ENCODE results near the gene LAIR1.
"Not testable (repeated sequence)": the region's sequence is repeated elsewhere in the genome, so short reads cannot be mapped to it uniquely, and the experiment has no call there.

Gene LAIR1, protein sequence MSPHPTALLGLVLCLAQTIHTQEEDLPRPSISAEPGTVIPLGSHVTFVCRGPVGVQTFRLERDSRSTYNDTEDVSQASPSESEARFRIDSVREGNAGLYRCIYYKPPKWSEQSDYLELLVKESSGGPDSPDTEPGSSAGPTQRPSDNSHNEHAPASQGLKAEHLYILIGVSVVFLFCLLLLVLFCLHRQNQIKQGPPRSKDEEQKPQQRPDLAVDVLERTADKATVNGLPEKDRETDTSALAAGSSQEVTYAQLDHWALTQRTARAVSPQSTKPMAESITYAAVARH

DNA sequence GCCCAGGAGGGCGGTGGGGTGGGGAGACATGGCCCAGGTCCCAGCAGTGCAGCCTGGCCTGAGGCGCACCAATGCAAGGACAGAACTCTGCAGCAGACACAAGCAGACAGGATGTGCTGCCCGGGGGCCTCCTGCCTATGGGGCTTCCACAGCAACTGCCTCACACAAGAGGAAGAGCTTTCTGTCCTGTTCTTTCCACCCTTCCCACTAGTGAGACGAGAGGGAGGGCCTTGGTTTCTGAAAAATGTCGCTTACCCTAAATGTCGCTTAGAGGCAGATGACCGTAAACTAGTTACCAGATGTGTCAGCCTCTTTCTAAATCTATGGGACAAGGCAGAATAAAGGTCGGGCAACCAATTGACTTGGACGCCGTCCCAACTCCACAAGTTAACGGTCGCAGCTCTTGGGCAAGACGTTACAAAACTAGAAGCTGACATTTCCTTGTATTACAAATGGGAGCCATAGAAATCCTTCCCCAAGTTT lies at the start of gene LAIR1:
LAIR1 (minus strand) TSS at position 157 of the 483 bp plus-strand sequence; CDS start at position 30, 127 bp downstream.
- DNase-seq: no peak

- no peak for DNase-seq
These were observed 49.4 kb upstream of the LAIR1 start for GRCh38 chr19:54414156-54414555.

GRCh38 chr19:54412877-54413276 lies 48.1 kb upstream of the LAIR1 start:
- no peak for DNase-seq

GRCh38 chr19:54411033-54411432 lies 46.3 kb upstream of the LAIR1 start:
- DNase-seq: no peak

GRCh38 chr19:54408456-54409026 lies 43.8 kb upstream of the LAIR1 start:
- no peak for DNase-seq

DNA sequence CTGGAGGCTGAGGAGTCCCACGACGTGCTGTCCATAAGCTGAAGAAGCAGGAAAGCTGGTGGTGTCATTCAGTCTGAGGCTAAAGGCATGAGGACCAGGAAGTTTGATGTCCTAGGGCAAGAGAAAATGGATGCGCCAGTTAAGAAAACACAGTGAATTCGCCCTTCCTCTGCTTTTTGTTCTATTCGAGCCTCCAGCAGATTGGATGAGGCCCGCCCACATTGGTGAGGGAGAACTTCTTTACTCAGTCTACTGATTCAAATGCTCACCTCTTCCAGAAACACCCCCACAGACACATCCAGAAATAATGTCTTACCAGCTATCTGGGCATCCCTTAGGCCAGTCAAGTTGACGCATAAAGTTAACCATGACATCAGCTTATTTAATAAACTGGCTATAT lies 43.0 kb upstream of the LAIR1 start:
- DNase-seq: no peak

DNA sequence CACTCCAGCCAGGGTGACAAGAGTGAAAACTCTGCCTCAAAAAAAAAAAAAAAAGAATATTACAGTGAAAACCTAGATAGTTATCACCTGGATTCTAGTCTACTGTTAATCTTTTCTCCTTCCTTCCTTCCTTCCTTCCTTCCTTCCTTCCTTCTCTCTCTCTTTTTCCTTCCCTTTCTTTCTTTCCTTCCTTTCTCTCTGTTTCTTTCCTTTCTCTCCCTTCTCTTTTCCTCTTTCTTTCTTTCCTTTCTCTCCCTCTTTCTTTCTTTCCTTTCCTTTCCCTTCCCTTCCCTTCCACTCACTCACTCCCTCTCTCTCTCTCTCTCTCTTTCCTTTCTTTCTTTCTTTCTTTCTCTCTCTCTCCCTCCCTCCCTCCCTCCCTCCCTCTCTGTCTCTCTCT lies 40.9 kb upstream of the LAIR1 start:
- DNase-seq: no peak

- DNase-seq: no peak
These were observed 38.3 kb upstream of the LAIR1 start for GRCh38 chr19:54403054-54403453.

- no peak for DNase-seq
These were observed 36.2 kb upstream of the LAIR1 start for GRCh38 chr19:54400913-54401312.

DNA sequence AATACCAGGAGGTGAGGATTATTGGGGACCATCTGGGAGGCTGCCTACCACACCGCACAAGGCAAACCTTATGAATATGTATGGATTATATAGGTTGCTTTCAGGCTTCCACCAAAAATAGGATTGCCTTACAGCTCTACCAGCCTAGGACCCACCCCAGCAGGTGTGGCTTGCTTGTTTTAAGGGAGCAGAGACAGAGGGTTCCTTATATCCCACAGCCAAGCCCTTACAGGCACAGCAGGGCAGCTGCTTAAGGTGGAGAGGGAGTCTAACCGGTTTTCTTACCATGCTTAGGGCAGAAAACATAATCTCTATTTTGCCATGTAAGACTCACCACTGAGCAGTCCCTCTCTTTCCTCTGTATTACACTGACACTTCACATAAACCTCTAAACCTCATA lies 34.5 kb upstream of the LAIR1 start:
- DNase-seq: no peak

DNA sequence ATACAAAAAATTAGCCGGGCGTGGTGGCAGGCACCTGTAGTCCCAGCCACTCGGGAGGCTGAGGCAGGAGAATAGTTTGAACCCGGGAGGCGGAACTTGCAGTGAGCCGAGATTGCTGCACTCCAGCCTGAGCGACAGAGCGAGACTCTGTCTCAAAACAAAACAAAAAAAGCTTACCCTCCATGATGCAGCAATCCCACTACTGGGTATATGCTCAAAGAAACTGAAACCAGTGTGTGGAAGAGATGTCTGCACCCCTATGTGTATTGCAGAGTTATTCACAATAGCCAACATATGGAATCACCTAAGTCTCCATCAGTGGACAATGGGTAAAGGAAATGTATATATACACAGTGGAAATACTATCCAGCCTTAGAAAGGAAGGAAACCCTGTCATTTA lies 31.0 kb upstream of the LAIR1 start:
- DNase-seq: no peak

DNA sequence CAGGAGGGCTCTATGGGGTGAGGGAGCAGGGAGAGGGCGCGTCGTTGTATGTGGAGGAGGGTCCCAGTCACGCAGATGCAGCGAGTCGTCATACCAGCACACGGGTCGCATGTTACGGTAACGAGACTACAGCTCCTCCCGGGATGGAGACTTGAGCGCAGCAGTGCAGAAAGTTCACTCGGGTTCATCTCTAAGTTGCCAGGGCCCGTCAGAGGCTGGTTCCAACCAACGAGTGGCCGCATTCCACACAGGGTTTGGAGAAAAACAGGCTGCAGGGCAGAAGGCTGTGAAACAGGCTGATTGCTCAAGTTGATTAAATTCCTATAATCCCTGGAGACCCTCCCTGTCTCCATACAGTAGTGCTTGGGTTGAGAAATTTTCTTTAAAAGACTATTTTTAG lies 28.6 kb upstream of the LAIR1 start:
- no peak for DNase-seq

GRCh38 chr19:54392105-54392504 lies 27.4 kb upstream of the LAIR1 start:
- no peak for DNase-seq

- DNase-seq: no peak
These were observed 26.9 kb upstream of the LAIR1 start for GRCh38 chr19:54391589-54392061.

DNA sequence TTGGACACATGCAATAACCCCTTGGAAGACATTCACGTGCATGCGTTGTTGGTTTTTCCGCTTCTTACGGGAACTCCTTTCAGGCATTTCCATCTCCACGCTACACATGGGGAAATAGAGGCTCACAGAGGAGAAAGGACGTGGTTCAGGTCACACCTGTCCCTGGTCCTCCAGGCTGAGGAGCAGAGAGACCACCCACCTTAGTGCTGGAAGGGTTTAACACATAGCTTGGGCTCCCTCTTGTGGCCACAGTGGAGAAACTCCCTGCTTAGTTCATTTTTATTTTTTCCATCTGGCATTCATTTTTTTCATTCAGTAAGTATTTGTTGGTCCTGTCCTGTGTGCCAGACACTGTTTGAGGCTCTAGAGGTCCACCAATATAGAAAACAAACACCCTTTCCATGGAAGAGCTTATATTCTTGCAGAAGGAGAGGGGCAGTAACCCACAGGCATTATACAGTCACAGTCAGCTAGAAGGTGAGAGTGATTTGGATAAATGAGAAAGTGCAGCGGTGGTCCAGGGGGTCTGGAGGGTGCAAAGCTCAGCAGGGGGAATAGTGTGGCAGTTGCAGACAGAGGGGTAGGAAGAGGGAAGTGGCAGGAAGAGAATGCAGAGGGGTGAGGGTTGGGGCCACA lies 26.3 kb upstream of the LAIR1 start:
- DNase-seq: peak; percentile 25

DNA sequence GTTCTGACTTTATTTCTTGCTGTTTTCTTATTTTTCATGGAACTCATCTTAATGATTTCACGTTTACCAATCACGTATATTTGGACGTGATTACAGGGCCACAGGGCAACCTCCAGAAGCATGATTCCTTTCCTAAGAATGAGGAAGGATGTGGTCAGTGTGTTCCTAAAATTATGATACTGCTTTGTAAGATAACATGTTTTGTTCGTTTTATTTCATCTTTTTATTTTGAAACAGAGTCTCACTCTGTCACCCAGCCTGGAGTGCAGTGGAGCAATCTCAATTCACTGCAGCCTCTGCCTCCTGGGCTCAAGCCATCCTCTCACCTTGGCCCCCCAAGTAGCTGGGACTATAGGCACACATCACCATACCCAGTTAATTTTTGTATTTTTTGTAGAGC lies 24.8 kb upstream of the LAIR1 start:
- DNase-seq: no peak

- DNase-seq: no peak
These were observed 24.0 kb upstream of the LAIR1 start for GRCh38 chr19:54388802-54389139.

- no peak for DNase-seq
These were observed 23.5 kb upstream of the LAIR1 start for GRCh38 chr19:54387991-54388801.

GRCh38 chr19:54383330-54383729 lies 18.6 kb upstream of the LAIR1 start:
- no peak for DNase-seq

- DNase-seq: not testable (repeated sequence)
These were observed 17.3 kb upstream of the LAIR1 start for GRCh38 chr19:54382041-54382440.

DNA sequence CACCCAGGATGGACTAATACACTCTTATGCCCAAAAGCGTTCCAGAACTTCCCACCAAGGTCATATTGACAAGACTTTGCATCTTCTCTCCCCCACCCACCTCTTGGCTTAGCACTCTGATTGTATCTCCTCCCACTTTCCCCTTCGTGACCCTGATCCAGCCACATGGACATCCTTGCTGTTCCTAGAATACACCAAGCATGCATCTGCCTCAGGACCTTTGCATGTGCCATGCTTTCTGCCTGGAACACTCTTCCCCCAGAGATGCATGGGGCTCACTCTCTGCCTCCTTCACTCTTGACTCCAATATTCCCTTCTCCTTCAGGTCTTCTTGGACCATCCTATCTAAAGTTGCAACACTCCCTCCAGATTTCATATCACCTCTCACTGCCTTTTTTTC lies 16.2 kb upstream of the LAIR1 start:
- no peak for DNase-seq

DNA sequence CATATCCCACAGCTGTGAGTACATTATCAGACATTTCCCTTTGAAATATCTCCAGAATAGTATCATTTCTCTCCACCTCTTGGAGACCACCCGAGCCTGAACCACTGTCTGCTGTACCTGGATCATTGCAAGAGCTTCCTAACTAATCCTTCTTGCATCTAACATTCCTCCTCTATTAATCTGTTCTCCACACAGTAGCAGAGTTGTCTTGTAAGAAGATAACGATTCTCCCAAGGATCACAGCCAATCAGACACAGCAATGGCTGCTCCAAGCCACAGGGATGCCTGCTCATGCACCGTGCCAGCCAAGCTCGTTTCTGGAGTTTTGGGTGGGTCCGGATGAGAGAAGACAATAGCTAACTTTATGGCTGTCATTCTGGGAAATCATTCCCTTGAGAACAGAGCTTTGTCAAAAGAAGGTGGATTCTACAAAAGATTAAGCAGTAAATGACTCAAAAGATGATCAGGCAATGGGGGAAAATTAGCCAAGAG lies 14.5 kb upstream of the LAIR1 start:
- DNase-seq: no peak

DNA sequence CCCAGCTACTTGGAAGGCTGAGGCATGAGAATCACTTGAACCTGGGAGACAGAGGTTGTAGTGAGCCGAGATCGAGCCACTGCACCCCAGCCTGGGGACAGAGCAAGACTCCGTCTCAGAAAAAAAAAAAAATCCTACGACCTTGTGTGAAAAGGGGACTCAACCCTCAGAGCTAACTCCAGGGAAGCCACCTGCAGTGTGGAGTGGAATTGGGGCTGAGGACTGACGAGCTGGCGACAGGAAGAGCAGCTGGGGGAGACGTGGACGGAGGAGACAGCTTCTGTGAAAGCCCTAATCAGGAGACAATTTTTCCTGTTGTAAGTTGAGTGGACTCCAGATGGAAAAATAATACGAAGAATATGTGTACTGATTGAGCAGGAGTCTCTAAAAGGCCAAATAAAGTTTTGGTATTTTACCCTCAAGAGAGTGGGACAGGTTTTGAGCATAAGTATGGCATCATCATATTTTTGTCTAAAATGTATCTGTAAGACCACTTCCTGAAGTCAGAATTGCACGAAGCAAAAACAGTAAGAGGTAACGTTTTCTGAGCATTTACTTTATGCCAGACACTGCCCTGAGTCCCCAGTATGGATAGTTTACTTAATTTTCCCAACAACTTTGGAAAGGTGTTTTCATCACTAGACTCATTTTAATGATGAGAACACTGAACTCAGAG lies 12.0 kb upstream of the LAIR1 start:
- DNase-seq: no peak

Measured in NK-92 treated with Interleukin-12 subunit alpha and Interleukin-12 subunit beta, amount 100 ng/mL, for 24 hours (cell line).